Karpas-422 (cell line): ENCODE results near the gene CSF3. TPM values are rescaled to one million over a fixed set of nuclear protein-coding genes. Genes with fewer than 3 reads are reported as not detected.

Experiments
- DNase-seq: peaks from one replicate; pipeline ENCODE4 v3.0.0-alpha.2; 2015
- H2AFZ ChIP-seq: fragments of 200-600 bp; sonication (generic); 2 replicates; pipeline ENCODE4 v1.6.1; 2014; ENCODE audit warnings: antibody characterized with exemption, low read length, mixed read lengths
- H3K27ac ChIP-seq: fragments of 200-600 bp; sonication (generic); 2 replicates; pipeline ENCODE4 v1.5.1; 2014; ENCODE audit warnings: mild to moderate bottlenecking, low read length, moderate library complexity
- H3K27me3 ChIP-seq: fragments of 200-600 bp; sonication (generic); 2 replicates; pipeline ENCODE4 v1.6.1; 2014; ENCODE audit warnings: low read length, mixed read lengths
- H3K36me3 ChIP-seq: fragments of 200-600 bp; sonication (generic); 2 replicates; pipeline ENCODE4 v1.6.1; 2014; ENCODE audit warnings: low read length, mixed read lengths; ENCODE audit not compliant: insufficient read depth
- H3K4me1 ChIP-seq: fragments of 200-600 bp; sonication (generic); 2 replicates; pipeline ENCODE4 v1.6.1; 2014; ENCODE audit warnings: mild to moderate bottlenecking, low read length, mixed read lengths
- H3K4me2 ChIP-seq: fragments of 200-600 bp; sonication (generic); 2 replicates; pipeline ENCODE4 v1.6.1; 2014; ENCODE audit warnings: low read length, low read depth, mild to moderate bottlenecking; ENCODE audit not compliant: poor library complexity, severe bottlenecking
- H3K4me3 ChIP-seq: fragments of 200-600 bp; sonication (generic); 2 replicates; pipeline ENCODE4 v1.5.1; 2014; ENCODE audit warnings: mild to moderate bottlenecking, antibody characterized with exemption, low read length, mixed read lengths
- H3K79me2 ChIP-seq: fragments of 200-600 bp; sonication (generic); 2 replicates; pipeline ENCODE4 v1.6.1; 2014; ENCODE audit warnings: mild to moderate bottlenecking, low read length, mixed read lengths
- H3K9ac ChIP-seq: fragments of 200-600 bp; sonication (generic); 2 replicates; pipeline ENCODE4 v1.6.0; 2014; ENCODE audit warnings: low read length
- H3K9me2 ChIP-seq: fragments of 200-600 bp; sonication (generic), shearing (Covaris generic); replicated peaks from 2 replicates; pipeline ENCODE4 v1.6.0; 2014; ENCODE audit warnings: mild to moderate bottlenecking, low read length, moderate library complexity; ENCODE audit not compliant: insufficient read depth
- H3K9me3 ChIP-seq: fragments of 300-700, 200-600 bp; sonication (generic); 2 replicates; pipeline ENCODE4 v1.6.1; 2014; ENCODE audit warnings: low read length, mixed read lengths
- H4K20me1 ChIP-seq: fragments of 200-600 bp; sonication (generic); 2 replicates; pipeline ENCODE4 v1.6.1; 2014; ENCODE audit warnings: mild to moderate bottlenecking, antibody characterized with exemption, low read length, low read depth; ENCODE audit not compliant: insufficient read depth
- total RNA-seq: library from RNA; depleted of rRNA; stranded (reverse); fragments of >200 nt; shearing (Covaris generic); gene quantifications from 2 replicates; pipeline ENCODE4 v1.2.3, GENCODE V29; 2014; ENCODE audit warnings: low replicate concordance

Gene CSF3
- total RNA-seq, 1 experiment from 2014 or later = not detected

DNA sequence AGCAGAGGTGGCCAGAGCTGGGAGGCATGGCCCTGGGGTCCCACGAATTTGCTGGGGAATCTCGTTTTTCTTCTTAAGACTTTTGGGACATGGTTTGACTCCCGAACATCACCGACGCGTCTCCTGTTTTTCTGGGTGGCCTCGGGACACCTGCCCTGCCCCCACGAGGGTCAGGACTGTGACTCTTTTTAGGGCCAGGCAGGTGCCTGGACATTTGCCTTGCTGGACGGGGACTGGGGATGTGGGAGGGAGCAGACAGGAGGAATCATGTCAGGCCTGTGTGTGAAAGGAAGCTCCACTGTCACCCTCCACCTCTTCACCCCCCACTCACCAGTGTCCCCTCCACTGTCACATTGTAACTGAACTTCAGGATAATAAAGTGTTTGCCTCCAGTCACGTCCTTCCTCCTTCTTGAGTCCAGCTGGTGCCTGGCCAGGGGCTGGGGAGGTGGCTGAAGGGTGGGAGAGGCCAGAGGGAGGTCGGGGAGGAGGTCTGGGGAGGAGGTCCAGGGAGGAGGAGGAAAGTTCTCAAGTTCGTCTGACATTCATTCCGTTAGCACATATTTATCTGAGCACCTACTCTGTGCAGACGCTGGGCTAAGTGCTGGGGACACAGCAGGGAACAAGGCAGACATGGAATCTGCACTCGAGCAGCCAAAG lies 2.3 kb downstream of the CSF3 start:
- Histone ChIP-seq H3K4me1 (no peaks in the 10 kb centered on the region), H3K9me3 (no peaks in the 10 kb centered on the region), H4K20me1 (no peaks in the 10 kb centered on the region), H3K9ac (no peak overlapping the region), H3K4me3 (no peak overlapping the region), H3K27me3 (no peaks in the 10 kb centered on the region), H3K27ac (no peak overlapping the region), H2AFZ (no peak overlapping the region), H3K36me3 (no peaks in the 10 kb centered on the region), H3K9me2 (no peaks in the 10 kb centered on the region), H3K79me2 (no peaks in the 10 kb centered on the region), H3K4me2 (no peak overlapping the region)
- DNase-seq = no peak

DNA sequence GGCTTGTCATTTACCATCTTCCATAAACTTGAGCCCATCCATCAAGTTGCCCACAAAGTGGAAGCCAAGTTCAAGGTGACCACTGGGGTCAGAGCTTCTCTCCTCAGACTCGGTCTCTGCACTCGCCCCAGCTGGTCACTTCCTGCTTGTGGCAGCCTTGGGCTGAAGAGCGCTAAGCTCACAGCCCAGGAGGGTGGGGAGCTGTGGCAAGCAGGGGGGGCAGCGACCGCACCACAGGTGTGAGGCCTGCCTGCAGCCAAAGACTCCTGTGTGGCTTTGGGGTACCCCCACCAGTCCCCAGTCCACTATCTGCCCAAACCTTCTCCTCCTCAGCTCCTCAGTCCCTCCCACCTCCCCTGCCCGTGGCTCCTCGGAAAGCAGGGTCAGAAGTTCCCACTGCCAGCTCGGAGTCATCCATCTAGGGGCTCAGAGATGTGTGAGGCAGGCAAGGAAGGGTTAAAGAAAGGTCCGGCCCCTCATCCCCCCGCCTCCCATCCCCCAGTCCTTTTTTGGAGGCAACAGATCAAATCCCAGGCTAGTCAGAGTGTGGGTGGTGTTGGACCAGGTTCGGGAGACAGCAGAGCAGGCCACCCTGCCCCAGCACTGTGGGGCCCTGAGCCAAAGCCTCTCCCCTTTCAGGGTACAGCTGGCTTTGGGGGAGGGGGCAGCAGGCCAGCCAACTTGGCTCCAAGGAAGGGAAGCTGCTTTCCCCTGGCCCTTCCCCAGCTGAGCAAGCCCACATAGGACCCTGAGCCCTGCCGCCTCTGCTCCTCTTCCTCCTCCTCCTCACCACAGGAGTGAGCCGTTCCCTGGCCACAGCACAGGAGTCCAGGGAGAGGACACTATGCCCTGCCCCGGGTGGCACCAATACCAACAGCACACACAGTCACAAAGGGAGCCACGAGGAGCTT lies 3.2 kb downstream of the CSF3 start:
- H3K4me2 ChIP-seq = no peak overlapping the region
- H3K9ac ChIP-seq = no peak overlapping the region
- H3K27ac ChIP-seq = no peak overlapping the region
- no peaks in the 10 kb centered on the region for H3K4me1 ChIP-seq
- no peak for DNase-seq
- H3K9me3 ChIP-seq = no peaks in the 10 kb centered on the region
- no peak overlapping the region for H3K4me3 ChIP-seq
- H2AFZ ChIP-seq = no peak overlapping the region
- H3K9me2 ChIP-seq = no peaks in the 10 kb centered on the region
- H4K20me1 ChIP-seq = no peaks in the 10 kb centered on the region
- no peaks in the 10 kb centered on the region for H3K36me3 ChIP-seq
- no peaks in the 10 kb centered on the region for H3K27me3 ChIP-seq
- no peaks in the 10 kb centered on the region for H3K79me2 ChIP-seq

DNA sequence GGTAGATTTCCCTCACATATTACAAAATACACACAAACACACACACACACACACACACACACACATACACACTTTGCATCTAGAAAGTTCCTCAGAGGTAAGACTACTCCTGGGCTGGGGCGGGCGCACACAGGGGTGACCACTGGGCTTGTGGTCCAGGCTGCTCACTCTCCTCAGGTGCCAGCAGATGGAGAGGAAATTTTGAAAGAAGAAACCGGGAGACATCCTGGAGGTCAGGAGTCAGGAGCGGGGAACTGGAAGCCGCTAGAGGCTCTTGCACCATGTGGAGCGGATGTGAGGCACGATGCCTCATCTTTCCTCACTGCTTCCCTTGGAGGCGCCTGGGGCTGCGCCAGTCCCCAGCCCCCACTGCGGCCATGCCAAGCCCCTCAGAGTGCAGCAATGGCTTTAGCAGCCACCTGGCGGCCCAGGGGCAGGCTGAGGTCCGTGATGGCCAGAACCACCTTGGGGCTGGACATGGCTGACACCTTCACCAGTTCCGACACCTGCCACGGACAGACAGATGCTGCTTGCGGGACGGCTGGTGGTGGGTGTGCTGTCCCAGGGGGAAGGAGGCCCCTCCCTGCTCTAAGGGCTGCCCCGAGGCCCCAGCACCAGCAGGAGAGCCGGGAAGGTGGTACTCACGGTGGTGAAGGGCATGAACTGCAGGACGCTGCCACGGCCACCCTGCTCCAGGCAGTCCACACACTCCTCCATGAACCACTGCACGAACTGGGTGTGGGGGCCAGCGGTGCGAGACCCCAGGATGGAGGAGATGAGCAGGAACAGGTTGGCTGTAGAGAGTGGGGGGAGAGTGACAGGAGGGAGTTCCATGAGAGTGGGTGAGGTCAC lies 4.1 kb downstream of the CSF3 start:
- H3K79me2 ChIP-seq = no peaks in the 10 kb centered on the region
- H3K27me3 ChIP-seq = no peaks in the 10 kb centered on the region
- no peak overlapping the region for H3K4me3 ChIP-seq
- no peak overlapping the region for H3K4me2 ChIP-seq
- no peak overlapping the region for H3K27ac ChIP-seq
- H4K20me1 ChIP-seq = no peaks in the 10 kb centered on the region
- no peaks in the 10 kb centered on the region for H3K9me3 ChIP-seq
- H3K9ac ChIP-seq = no peak overlapping the region
- no peak for DNase-seq
- H3K9me2 ChIP-seq = no peaks in the 10 kb centered on the region
- H3K4me1 ChIP-seq = no peaks in the 10 kb centered on the region
- H3K36me3 ChIP-seq = no peaks in the 10 kb centered on the region
- no peak overlapping the region for H2AFZ ChIP-seq

DNA sequence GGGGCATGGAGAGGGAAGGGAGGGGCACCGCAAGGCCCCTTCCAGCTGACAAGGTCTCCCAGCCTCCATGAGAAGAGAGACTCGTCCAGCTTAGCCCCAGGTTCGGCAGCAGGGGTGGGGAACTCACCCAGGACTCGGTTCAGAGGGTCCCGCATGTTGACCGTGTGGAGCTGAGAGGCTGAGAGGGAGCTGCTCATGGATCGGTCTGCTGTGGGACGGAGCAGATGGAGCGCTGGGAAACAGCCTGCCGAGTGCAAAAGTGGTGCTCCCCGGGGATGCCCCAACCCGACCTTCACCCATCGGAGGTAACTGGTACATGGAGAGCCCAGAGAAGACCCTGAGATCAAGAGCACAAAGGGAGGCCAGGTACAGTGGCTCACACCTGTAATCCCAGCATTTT lies 4.9 kb downstream of the CSF3 start:
- Histone ChIP-seq H4K20me1 (no peaks in the 10 kb centered on the region), H3K36me3 (no peaks in the 10 kb centered on the region), H3K79me2 (no peaks in the 10 kb centered on the region), H3K9me3 (no peaks in the 10 kb centered on the region), H3K27me3 (no peaks in the 10 kb centered on the region), H3K9me2 (no peaks in the 10 kb centered on the region), H3K27ac (no peak overlapping the region), H3K4me2 (no peak overlapping the region), H3K9ac (no peak overlapping the region), H3K4me3 (no peak overlapping the region), H3K4me1 (no peaks in the 10 kb centered on the region), H2AFZ (no peak overlapping the region)
- DNase-seq = no peak

DNA sequence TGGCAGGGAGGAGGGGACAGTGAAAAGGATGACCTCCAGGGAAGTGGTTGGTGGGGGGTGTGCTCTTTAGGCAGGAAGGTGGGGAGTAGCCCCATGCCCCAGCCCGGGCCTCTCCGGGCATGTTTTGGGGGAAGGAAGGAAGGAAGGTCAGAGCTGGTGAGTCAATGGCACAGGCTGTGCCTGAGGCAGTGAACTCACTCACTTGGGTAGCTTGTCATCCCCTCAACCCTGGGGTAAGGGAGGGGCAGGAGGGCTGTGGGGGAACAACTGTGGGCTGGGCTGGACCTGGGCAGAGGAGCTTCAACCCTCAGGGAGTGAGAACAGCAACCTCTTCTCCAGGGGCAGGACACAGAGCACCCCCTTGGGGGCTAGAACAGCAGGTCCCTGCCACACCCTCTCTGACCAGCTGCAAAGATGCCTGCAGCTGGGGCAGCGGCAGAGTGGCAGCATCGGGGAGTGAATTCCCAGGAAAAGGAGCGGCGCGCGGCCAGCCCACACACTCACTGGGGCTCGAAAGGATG lies 6.3 kb downstream of the CSF3 start:
- peaks cover 7% of the 10 kb centered on the region for H3K36me3 ChIP-seq
- no peaks in the 10 kb centered on the region for H3K27me3 ChIP-seq
- H3K9ac ChIP-seq = no peak overlapping the region
- H2AFZ ChIP-seq = no peak overlapping the region
- no peak for DNase-seq
- no peaks in the 10 kb centered on the region for H3K9me2 ChIP-seq
- H4K20me1 ChIP-seq = no peaks in the 10 kb centered on the region
- H3K4me2 ChIP-seq = no peak overlapping the region
- no peaks in the 10 kb centered on the region for H3K79me2 ChIP-seq
- no peaks in the 10 kb centered on the region for H3K4me1 ChIP-seq
- H3K9me3 ChIP-seq = no peaks in the 10 kb centered on the region
- no peak overlapping the region for H3K27ac ChIP-seq
- no peak overlapping the region for H3K4me3 ChIP-seq

DNA sequence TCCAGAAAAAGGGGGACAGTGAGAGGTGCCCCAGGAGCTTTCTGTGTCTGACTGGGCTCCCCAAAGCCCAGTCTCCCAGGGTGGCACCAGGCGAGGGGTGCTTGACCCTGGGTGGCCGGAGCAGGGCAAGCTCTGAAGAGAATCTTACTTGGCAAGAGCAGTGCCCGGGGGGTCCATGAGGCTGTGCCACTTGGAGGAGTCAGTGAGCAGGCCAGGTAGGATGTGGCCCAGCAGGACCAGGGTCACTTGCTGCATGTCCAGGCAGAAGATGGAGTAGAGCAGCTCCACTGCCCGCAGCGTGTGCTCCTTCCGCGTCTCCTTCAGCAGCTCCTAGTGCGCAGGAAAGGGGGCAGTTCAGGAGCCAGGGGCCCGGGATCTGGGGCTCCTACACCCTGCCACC lies 7.3 kb downstream of the CSF3 start:
- no peaks in the 10 kb centered on the region for H3K27me3 ChIP-seq
- no peak for DNase-seq
- no peaks in the 10 kb centered on the region for H3K4me1 ChIP-seq
- H4K20me1 ChIP-seq = no peaks in the 10 kb centered on the region
- H3K36me3 ChIP-seq = peaks cover 8% of the 10 kb centered on the region
- no peak overlapping the region for H3K9ac ChIP-seq
- H3K79me2 ChIP-seq = no peaks in the 10 kb centered on the region
- H3K4me3 ChIP-seq = no peak overlapping the region
- no peaks in the 10 kb centered on the region for H3K9me2 ChIP-seq
- no peak overlapping the region for H3K4me2 ChIP-seq
- no peak overlapping the region for H3K27ac ChIP-seq
- H3K9me3 ChIP-seq = no peaks in the 10 kb centered on the region
- H2AFZ ChIP-seq = no peak overlapping the region

DNA sequence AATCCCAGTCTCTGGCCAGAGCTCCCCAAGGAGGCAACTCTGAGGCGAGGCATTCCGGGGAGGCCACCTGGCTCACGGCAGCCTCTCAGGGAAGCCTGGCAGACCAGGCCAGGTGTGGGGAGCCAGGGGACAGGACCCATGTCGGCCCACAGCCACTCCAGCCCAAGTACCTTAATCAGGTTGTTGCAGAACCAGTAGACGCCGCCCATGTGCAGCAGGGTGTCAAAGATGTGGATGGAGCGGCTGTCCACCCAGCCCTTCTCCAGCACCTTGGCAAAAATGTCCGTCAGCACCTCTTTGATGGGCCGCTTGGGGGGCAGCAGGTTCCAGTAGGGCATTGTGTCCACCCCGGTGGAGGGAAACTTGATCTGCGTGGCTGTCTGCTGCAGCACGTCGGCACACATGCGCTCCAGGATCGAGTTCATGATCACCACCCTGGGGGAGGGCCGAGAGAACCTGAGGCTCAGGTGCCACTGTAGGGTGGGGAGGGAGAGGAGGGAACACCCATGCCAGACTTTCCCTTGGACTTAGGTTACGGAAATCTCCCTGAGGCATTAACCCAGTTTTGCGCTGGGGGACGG lies 7.8 kb downstream of the CSF3 start:
- DNase-seq = no peak
- H3K9me3 ChIP-seq = no peaks in the 10 kb centered on the region
- H3K27ac ChIP-seq = no peak overlapping the region
- H3K9me2 ChIP-seq = no peaks in the 10 kb centered on the region
- no peak overlapping the region for H3K9ac ChIP-seq
- no peaks in the 10 kb centered on the region for H3K79me2 ChIP-seq
- H3K27me3 ChIP-seq = no peaks in the 10 kb centered on the region
- H3K4me2 ChIP-seq = no peak overlapping the region
- H3K36me3 ChIP-seq = peaks cover 8% of the 10 kb centered on the region
- H3K4me1 ChIP-seq = no peaks in the 10 kb centered on the region
- no peaks in the 10 kb centered on the region for H4K20me1 ChIP-seq
- no peak overlapping the region for H3K4me3 ChIP-seq
- no peak overlapping the region for H2AFZ ChIP-seq
